Calu3 (cell line): ENCODE results near the gene ADAMTS18. TPM values are rescaled to one million over a fixed set of nuclear protein-coding genes. Genes with fewer than 3 reads are reported as not detected.

ENCODE experiments used
- BruUV-seq: library from RNA; stranded (reverse); fragments of 400-500 nt; replicated peaks from 2 replicates; lab custom pipeline; 2021; lab: Mats Ljungman, UMichigan
- CTCF ChIA-PET: fragments of 300-600 bp; sonication (Branson Sonifier 250); formaldehyde crosslinking; loops from one replicate; lab custom pipeline; 2022; ENCODE audit warnings: antibody characterized with exemption; lab: Charles Lee
- DNase-seq: peaks from one replicate; pipeline ENCODE4 v3.0.0; 2022
- H3K27ac Mint-ChIP-seq: one replicate; pipeline ENCODE4 v1.8.0; 2022; ENCODE audit warnings: mixed read lengths; ENCODE audit not compliant: unreplicated experiment
- H3K27me3 Mint-ChIP-seq: one replicate; pipeline ENCODE4 v1.8.0; 2022; ENCODE audit warnings: mixed read lengths; ENCODE audit not compliant: unreplicated experiment
- H3K36me3 Mint-ChIP-seq: one replicate; pipeline ENCODE4 v1.8.0; 2022; ENCODE audit warnings: mild to moderate bottlenecking, moderate library complexity, mixed read lengths; ENCODE audit not compliant: insufficient read depth, unreplicated experiment
- H3K4me1 Mint-ChIP-seq: one replicate; pipeline ENCODE4 v1.8.0; 2022; ENCODE audit warnings: mild to moderate bottlenecking, low read depth, mixed read lengths; ENCODE audit not compliant: unreplicated experiment
- H3K4me3 Mint-ChIP-seq: one replicate; pipeline ENCODE4 v1.8.0; 2022; ENCODE audit warnings: mild to moderate bottlenecking, low read depth, moderate library complexity, mixed read lengths; ENCODE audit not compliant: unreplicated experiment
- H3K9me3 Mint-ChIP-seq: one replicate; pipeline ENCODE4 v1.8.0; 2022; ENCODE audit warnings: low read depth, mixed read lengths; ENCODE audit not compliant: unreplicated experiment
- CTCF ChIP-seq: fragments of 200-600 bp; IDR thresholded peaks from one replicate; pipeline ENCODE4 v1.8.0; 2022; ENCODE audit warnings: antibody characterized with exemption; ENCODE audit not compliant: unreplicated experiment
- intact Hi-C: fragments of 100-400 bp; cut with micrococcal nuclease; formaldehyde crosslinking; loops from one replicate; pipeline ENCODE4 v1.10.0; 2022; ENCODE audit not compliant: unreplicated experiment
- total RNA-seq: library from RNA; stranded (reverse); gene quantifications from 2 replicates; pipeline ENCODE4 v1.2.3, GENCODE V29; 2022

Gene ADAMTS18
- total RNA-seq, 1 experiment from 2014 or later = not detected

- H3K27me3 Mint-ChIP-seq = no peaks in the 10 kb centered on the region
- no TSS peak for BruUV-seq
These were observed 32.7 kb downstream of the ADAMTS18 start for GRCh38 chr16:77402118-77402517.

GRCh38 chr16:77399546-77399945 is 35.3 kb downstream of the ADAMTS18 start:
- Mint-ChIP-seq H3K27ac (no peak overlapping the region), H3K27me3 (no peaks in the 10 kb centered on the region), H3K36me3 (no peaks in the 10 kb centered on the region), H3K4me1 (peaks cover 16% of the 10 kb centered on the region), H3K9me3 (no peaks in the 10 kb centered on the region), H3K4me3 (no peak overlapping the region)
- DNase-seq = no peak
- BruUV-seq = no TSS peak
- no peak for TF ChIP-seq CTCF
- intact Hi-C loops = no loop called here
- CTCF ChIA-PET = no interaction called here

More at GRCh38 chr16:77402118-77402517, 32.7 kb downstream of the ADAMTS18 start:
- no peaks in the 10 kb centered on the region for H3K36me3 Mint-ChIP-seq
- intact Hi-C loops = no loop called here
- no peak overlapping the region for H3K27ac Mint-ChIP-seq
- no peak for DNase-seq
- peaks cover 4% of the 10 kb centered on the region for H3K9me3 Mint-ChIP-seq
- H3K4me3 Mint-ChIP-seq = no peak overlapping the region
- TF ChIP-seq CTCF = no peak
- peaks cover 16% of the 10 kb centered on the region for H3K4me1 Mint-ChIP-seq
- CTCF ChIA-PET = no interaction called here

GRCh38 chr16:77399066-77399465 is 35.8 kb downstream of the ADAMTS18 start:
- DNase-seq = no peak
- Mint-ChIP-seq H3K36me3 (no peaks in the 10 kb centered on the region), H3K4me1 (peaks cover 16% of the 10 kb centered on the region), H3K4me3 (no peak overlapping the region), H3K9me3 (no peaks in the 10 kb centered on the region), H3K27ac (no peak overlapping the region), H3K27me3 (no peaks in the 10 kb centered on the region)
- BruUV-seq = no TSS peak
- intact Hi-C loops = no loop called here
- TF ChIP-seq CTCF = no peak
- CTCF ChIA-PET = no interaction called here

GRCh38 chr16:77398495-77398894 is 36.3 kb downstream of the ADAMTS18 start:
- BruUV-seq = no TSS peak
- DNase-seq = no peak
- TF ChIP-seq CTCF = no peak
- intact Hi-C loops = no loop called here
- Mint-ChIP-seq H3K9me3 (no peaks in the 10 kb centered on the region), H3K4me1 (peaks cover 16% of the 10 kb centered on the region), H3K27ac (no peak overlapping the region), H3K4me3 (no peak overlapping the region), H3K36me3 (no peaks in the 10 kb centered on the region), H3K27me3 (no peaks in the 10 kb centered on the region)
- CTCF ChIA-PET = no interaction called here
